Activated T-cell treated with anti-CD3 and anti-CD28 coated beads, Interleukin-2, amount 50 U/mL, for 72 hours (primary cell): Measurements from ENCODE around the gene RETREG3. TPM values are rescaled to one million over a fixed set of nuclear protein-coding genes. Genes with fewer than 3 reads are reported as not detected.
"Not testable (repeated sequence)": the region's sequence is repeated elsewhere in the genome, so short reads cannot be mapped to it uniquely, and the experiment has no call there.

Experiments
- ATAC-seq, 2 donors: fragments of 150-1000 bp; cut with Tn5 transposase; replicated peaks in 1 of 2; 2 replicates each; pipeline ENCODE4 v1.10.0; 2021; ENCODE audit warnings: moderate library complexity in 2 of 2, mild to moderate bottlenecking in 1 of 2
- DNase-seq, 2 donors: peaks; one replicate each; pipeline ENCODE4 v3.0.0; 2021 to 2022; ENCODE audit warnings: mixed read lengths in 1 of 2
- H3K27ac Mint-ChIP-seq: one replicate; pipeline ENCODE4 v1.8.0; 2022; ENCODE audit warnings: mild to moderate bottlenecking, moderate library complexity, mixed read lengths
- H3K27me3 Mint-ChIP-seq: one replicate; pipeline ENCODE4 v1.8.0; 2022; ENCODE audit warnings: low read depth, mixed read lengths
- H3K36me3 Mint-ChIP-seq, 2 donors: one replicate each; pipeline ENCODE4 v1.8.0; 2022; ENCODE audit warnings: mixed read lengths in 2 of 2, mild to moderate bottlenecking in 1 of 2; ENCODE audit not compliant: insufficient read depth in 2 of 2
- H3K4me1 Mint-ChIP-seq: one replicate; pipeline ENCODE4 v1.8.0; 2022; ENCODE audit warnings: low read depth, mixed read lengths
- H3K4me3 Mint-ChIP-seq, 2 donors: one replicate each; pipeline ENCODE4 v1.8.0; 2022; ENCODE audit warnings: mild to moderate bottlenecking in 2 of 2, mixed read lengths in 2 of 2, moderate library complexity in 2 of 2
- H3K9me3 Mint-ChIP-seq, 2 donors: one replicate each; pipeline ENCODE4 v1.8.0; 2022; ENCODE audit warnings: mixed read lengths in 2 of 2
- total RNA-seq, 2 donors: library from RNA; stranded (reverse); gene quantifications; one replicate each; pipeline ENCODE4 v1.2.3, GENCODE V29; 2022

Gene RETREG3
- total RNA-seq, 2 donors from 2014 or later = 41.5 to 42.6 TPM

- peaks cover 1 to 5% of the 10 kb centered on the region in 2 donors for H3K36me3 Mint-ChIP-seq
- H3K4me1 Mint-ChIP-seq = peaks cover 44% of the 10 kb centered on the region
- DNase-seq (peak; percentile 32 to 39), ATAC-seq (peak; percentile 10 to 14)
- peak overlapping the region; percentile 92 for H3K4me3 Mint-ChIP-seq
- no peaks in the 10 kb centered on the region for H3K9me3 Mint-ChIP-seq
- H3K27ac Mint-ChIP-seq = peak overlapping the region; percentile 91
- H3K27me3 Mint-ChIP-seq = no peaks in the 10 kb centered on the region
These were observed 46.6 kb downstream of the RETREG3 start for GRCh38 chr17:42562388-42563142.

GRCh38 chr17:42561897-42562387 is 47.2 kb downstream of the RETREG3 start, which contains the start of gene COASY:
TSS of gene COASY (plus strand) at chr17:42562148. CDS start at chr17:42562623, 475 bp downstream.
- peak; percentile 94 to 96 for DNase-seq
- H3K27ac Mint-ChIP-seq = peak within 1 kb of the TSS; percentile 91
- peak within 1 kb of the TSS; percentile 92 for H3K4me3 Mint-ChIP-seq
- peaks cover 43% of the 10 kb centered on the region for H3K4me1 Mint-ChIP-seq
- H3K27me3 Mint-ChIP-seq = no peaks in the 10 kb centered on the region
- ATAC-seq = peak; percentile 78 to 82
- H3K36me3 Mint-ChIP-seq = peaks cover 1 to 5% of the 10 kb centered on the region in 2 donors
- no peaks in the 10 kb centered on the region for H3K9me3 Mint-ChIP-seq

GRCh38 chr17:42560246-42560645 is 48.9 kb downstream of the RETREG3 start:
- Mint-ChIP-seq H3K9me3 (no peaks in the 10 kb centered on the region), H3K4me1 (peaks cover 44% of the 10 kb centered on the region), H3K27me3 (no peaks in the 10 kb centered on the region), H3K4me3 (peak overlapping the region; percentile 66 to 92), H3K27ac (peak overlapping the region; percentile 22), H3K36me3 (peaks cover 1 to 2% of the 10 kb centered on the region in 2 donors)
- no peak for ATAC-seq
- no peak for DNase-seq

GRCh38 chr17:42559075-42559474 is 50.1 kb downstream of the RETREG3 start:
- Mint-ChIP-seq H3K4me1 (peaks cover 39% of the 10 kb centered on the region), H3K9me3 (no peaks in the 10 kb centered on the region), H3K4me3 (no peak overlapping the region), H3K36me3 (peaks cover 1 to 2% of the 10 kb centered on the region in 2 donors), H3K27me3 (no peaks in the 10 kb centered on the region), H3K27ac (no peak overlapping the region)
- ATAC-seq (no peak), DNase-seq (no peak)

GRCh38 chr17:42555961-42556617 is 53.1 kb downstream of the RETREG3 start:
- DNase-seq, H3K9me3 Mint-ChIP-seq, H3K36me3 Mint-ChIP-seq, H3K27me3 Mint-ChIP-seq, H3K27ac Mint-ChIP-seq: not testable (repeated sequence)
- Mint-ChIP-seq H3K4me3 (peak overlapping the region; percentile 88 to 94), H3K4me1 (peaks cover 22% of the 10 kb centered on the region)
- ATAC-seq = peak in 1 of 2 donors; percentile 17

GRCh38 chr17:42555122-42555622 is 54.0 kb downstream of the RETREG3 start:
- peak overlapping the region; percentile 90 for H3K27ac Mint-ChIP-seq
- no peaks in the 10 kb centered on the region for H3K9me3 Mint-ChIP-seq
- H3K27me3 Mint-ChIP-seq = no peaks in the 10 kb centered on the region
- ATAC-seq (peak; percentile 1 to 2), DNase-seq (no peak)
- peak overlapping the region; percentile 88 to 94 for H3K4me3 Mint-ChIP-seq
- H3K4me1 Mint-ChIP-seq = peaks cover 21% of the 10 kb centered on the region
- no peaks in the 10 kb centered on the region for H3K36me3 Mint-ChIP-seq

GRCh38 chr17:42554250-42555121 is 54.7 kb downstream of the RETREG3 start:
- DNase-seq (peak; percentile 84 to 89), ATAC-seq (peak; percentile 90 to 91)
- no peaks in the 10 kb centered on the region for H3K27me3 Mint-ChIP-seq
- peak overlapping the region; percentile 90 for H3K27ac Mint-ChIP-seq
- no peaks in the 10 kb centered on the region for H3K36me3 Mint-ChIP-seq
- H3K9me3 Mint-ChIP-seq = no peaks in the 10 kb centered on the region
- peak overlapping the region; percentile 88 to 94 for H3K4me3 Mint-ChIP-seq
- H3K4me1 Mint-ChIP-seq = peaks cover 21% of the 10 kb centered on the region

- no peak for ATAC-seq
- peaks cover 27% of the 10 kb centered on the region for H3K4me1 Mint-ChIP-seq
- H3K4me3 Mint-ChIP-seq = peak overlapping the region; percentile 88 to 94
- no peak overlapping the region for H3K27ac Mint-ChIP-seq
- DNase-seq = peak in 1 of 2 donors; percentile 16
- no peaks in the 10 kb centered on the region for H3K36me3 Mint-ChIP-seq
- no peaks in the 10 kb centered on the region for H3K27me3 Mint-ChIP-seq
- H3K9me3 Mint-ChIP-seq = no peaks in the 10 kb centered on the region
These were observed 55.3 kb downstream of the RETREG3 start for GRCh38 chr17:42553866-42554249.

GRCh38 chr17:42553161-42553818 is 55.9 kb downstream of the RETREG3 start:
- no peaks in the 10 kb centered on the region for H3K9me3 Mint-ChIP-seq
- H3K36me3 Mint-ChIP-seq = no peaks in the 10 kb centered on the region
- no peak for ATAC-seq
- H3K4me1 Mint-ChIP-seq = peaks cover 30% of the 10 kb centered on the region
- no peaks in the 10 kb centered on the region for H3K27me3 Mint-ChIP-seq
- H3K27ac Mint-ChIP-seq = no peak overlapping the region
- no peak for DNase-seq
- H3K4me3 Mint-ChIP-seq = peak overlapping the region; percentile 88 to 94

- not testable (repeated sequence) for DNase-seq, H3K27me3 Mint-ChIP-seq, ATAC-seq, H3K27ac Mint-ChIP-seq, H3K36me3 Mint-ChIP-seq, H3K9me3 Mint-ChIP-seq
- H3K4me3 Mint-ChIP-seq = peak within 1 kb of the TSS; percentile 88 to 94
- peaks cover 30% of the 10 kb centered on the region for H3K4me1 Mint-ChIP-seq
These were observed 56.4 kb downstream of the RETREG3 start, which contains the start of gene HSD17B1 for GRCh38 chr17:42552736-42553135. TSS of gene HSD17B1 (plus strand) at chr17:42552923. CDS start at chr17:42552934, 11 bp downstream.

- ATAC-seq (no peak), DNase-seq (no peak)
- Mint-ChIP-seq H3K27me3 (no peaks in the 10 kb centered on the region), H3K27ac (no peak overlapping the region), H3K4me1 (peaks cover 22% of the 10 kb centered on the region), H3K36me3 (no peaks in the 10 kb centered on the region), H3K4me3 (peak overlapping the region; percentile 35 to 56), H3K9me3 (no peaks in the 10 kb centered on the region)
These were observed 60.0 kb downstream of the RETREG3 start for GRCh38 chr17:42548993-42549755.
